ENCODE measurements around the gene PPL.

GRCh38 chr16:4864728-4865127 is 72.2 kb downstream of the PPL start:
- TF ChIP-seq CTCF (IDR thresholded peaks at IDR 0.05) (no peak), CBFB (CRISPR knock-in tag; IDR thresholded peaks at IDR 0.05; ENCODE audit: low read depth) (no peak), STAT6 (CRISPR knock-in tag; conservative IDR thresholded peaks at IDR 0.05; ENCODE audit: low read depth) (no peak), ATF3 (CRISPR knock-in tag; conservative IDR thresholded peaks at IDR 0.05) (no peak), ZNF671 (CRISPR knock-in tag; IDR thresholded peaks at IDR 0.05) (no peak), MAX (CRISPR knock-in tag; IDR thresholded peaks at IDR 0.05) (no peak), TCF7 (CRISPR knock-in tag; IDR thresholded peaks at IDR 0.05; ENCODE audit: low read depth) (no peak)
